K562 (cell line): ENCODE results near the gene PRDM10. TPM values are rescaled to one million over a fixed set of nuclear protein-coding genes. Genes with fewer than 3 reads are reported as not detected.

Experiments
- CBFA2T3 ChIP-seq: fragments of 450-650 bp; IDR thresholded peaks from 2 replicates; pipeline ENCODE4 v1.6.1; 2017
- OTX1 ChIP-seq: fragments of 450-650 bp; formaldehyde crosslinking; IDR thresholded peaks from 2 replicates; pipeline ENCODE4 v1.4.0; 2022; ENCODE audit warnings: mild to moderate bottlenecking
- polyA plus RNA-seq, 8 experiments: library from polyadenylated mRNA; depleted of rRNA in 4 of 8; stranded (reverse) in 5 of 8; unstranded in 3 of 8; fragments of >200 nt; fragmentation: Nextera tagmentation in 2 of 8; fragmentation: Illumina TruSeq in 1 of 8; extraction: Ambion mirVana in 2 of 8; extraction: Trizol in 1 of 8; gene quantifications; 2 replicates each; pipeline versions ENCODE4 v1.2.1 to v1.2.3, GENCODE V29; 2011 to 2014; ENCODE audit warnings: inconsistent platforms in 1 of 8, missing spikeins in 1 of 8
- total RNA-seq, 7 experiments: library from RNA; depleted of rRNA in 6 of 7; stranded (reverse); fragments of >200 nt in 6 of 7; fragmentation: Illumina TruSeq in 2 of 7; extraction: Trizol in 2 of 7; gene quantifications; 2 replicates each; pipeline versions ENCODE4 v1.2.1 to v1.2.3, GENCODE V29; 2011 to 2021; ENCODE audit warnings: low replicate concordance in 1 of 7
- TF ChIP-seq, protein P1 (sequence below): fragments of 450-650 bp; IDR thresholded peaks from 2 replicates; pipeline ENCODE4 v1.6.1; 2016; ENCODE audit warnings: low read depth
- TF ChIP-seq, protein P2 (sequence below): sonication (generic); formaldehyde crosslinking; IDR thresholded peaks from 2 replicates; pipeline ENCODE4 v1.8.0; 2023; ENCODE audit warnings: mild to moderate bottlenecking, missing genetic modification reagents

The PRDM10 gene
- total and polyA plus RNA-seq, 9 of the 15 experiments (the other 6 are each of a cell fraction or from before 2014, with no cell fraction given) = 0.89 to 9.3 (median 4.5) TPM

DNA sequence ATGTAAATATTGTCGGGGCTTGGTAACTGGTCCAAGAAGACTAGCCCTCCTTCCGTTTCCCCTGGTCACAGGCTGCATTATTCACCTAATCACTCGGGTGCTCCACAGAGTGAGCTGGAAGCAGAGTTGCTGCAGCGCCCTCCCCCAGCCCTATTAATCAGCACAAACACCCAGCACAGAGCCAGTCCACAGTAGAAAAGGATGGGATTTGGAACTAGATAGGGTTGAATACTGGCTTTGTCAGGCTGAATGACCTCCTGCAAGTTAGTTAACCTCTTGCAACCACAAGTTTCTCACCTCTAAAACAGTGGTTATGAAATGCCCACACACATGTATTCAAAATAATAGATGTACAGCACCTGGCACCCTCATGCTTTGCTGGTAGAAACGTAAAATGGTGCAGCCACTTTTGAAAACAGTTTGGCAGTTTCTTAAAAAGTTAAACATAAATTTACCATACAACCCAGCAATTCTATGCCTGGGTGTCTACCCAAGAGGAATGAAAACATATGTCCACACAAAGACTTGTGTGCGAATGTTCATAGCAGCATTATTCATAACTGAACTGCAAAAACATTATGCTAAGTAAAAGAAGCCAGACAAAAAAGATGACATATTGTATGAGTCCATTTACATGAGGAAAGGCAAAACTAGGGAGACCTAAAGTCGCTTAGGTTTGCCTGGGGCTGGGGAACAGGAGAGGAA, 35.4 kb upstream of the PRDM10 start (continued):
- TF ChIP-seq, protein P1, sequence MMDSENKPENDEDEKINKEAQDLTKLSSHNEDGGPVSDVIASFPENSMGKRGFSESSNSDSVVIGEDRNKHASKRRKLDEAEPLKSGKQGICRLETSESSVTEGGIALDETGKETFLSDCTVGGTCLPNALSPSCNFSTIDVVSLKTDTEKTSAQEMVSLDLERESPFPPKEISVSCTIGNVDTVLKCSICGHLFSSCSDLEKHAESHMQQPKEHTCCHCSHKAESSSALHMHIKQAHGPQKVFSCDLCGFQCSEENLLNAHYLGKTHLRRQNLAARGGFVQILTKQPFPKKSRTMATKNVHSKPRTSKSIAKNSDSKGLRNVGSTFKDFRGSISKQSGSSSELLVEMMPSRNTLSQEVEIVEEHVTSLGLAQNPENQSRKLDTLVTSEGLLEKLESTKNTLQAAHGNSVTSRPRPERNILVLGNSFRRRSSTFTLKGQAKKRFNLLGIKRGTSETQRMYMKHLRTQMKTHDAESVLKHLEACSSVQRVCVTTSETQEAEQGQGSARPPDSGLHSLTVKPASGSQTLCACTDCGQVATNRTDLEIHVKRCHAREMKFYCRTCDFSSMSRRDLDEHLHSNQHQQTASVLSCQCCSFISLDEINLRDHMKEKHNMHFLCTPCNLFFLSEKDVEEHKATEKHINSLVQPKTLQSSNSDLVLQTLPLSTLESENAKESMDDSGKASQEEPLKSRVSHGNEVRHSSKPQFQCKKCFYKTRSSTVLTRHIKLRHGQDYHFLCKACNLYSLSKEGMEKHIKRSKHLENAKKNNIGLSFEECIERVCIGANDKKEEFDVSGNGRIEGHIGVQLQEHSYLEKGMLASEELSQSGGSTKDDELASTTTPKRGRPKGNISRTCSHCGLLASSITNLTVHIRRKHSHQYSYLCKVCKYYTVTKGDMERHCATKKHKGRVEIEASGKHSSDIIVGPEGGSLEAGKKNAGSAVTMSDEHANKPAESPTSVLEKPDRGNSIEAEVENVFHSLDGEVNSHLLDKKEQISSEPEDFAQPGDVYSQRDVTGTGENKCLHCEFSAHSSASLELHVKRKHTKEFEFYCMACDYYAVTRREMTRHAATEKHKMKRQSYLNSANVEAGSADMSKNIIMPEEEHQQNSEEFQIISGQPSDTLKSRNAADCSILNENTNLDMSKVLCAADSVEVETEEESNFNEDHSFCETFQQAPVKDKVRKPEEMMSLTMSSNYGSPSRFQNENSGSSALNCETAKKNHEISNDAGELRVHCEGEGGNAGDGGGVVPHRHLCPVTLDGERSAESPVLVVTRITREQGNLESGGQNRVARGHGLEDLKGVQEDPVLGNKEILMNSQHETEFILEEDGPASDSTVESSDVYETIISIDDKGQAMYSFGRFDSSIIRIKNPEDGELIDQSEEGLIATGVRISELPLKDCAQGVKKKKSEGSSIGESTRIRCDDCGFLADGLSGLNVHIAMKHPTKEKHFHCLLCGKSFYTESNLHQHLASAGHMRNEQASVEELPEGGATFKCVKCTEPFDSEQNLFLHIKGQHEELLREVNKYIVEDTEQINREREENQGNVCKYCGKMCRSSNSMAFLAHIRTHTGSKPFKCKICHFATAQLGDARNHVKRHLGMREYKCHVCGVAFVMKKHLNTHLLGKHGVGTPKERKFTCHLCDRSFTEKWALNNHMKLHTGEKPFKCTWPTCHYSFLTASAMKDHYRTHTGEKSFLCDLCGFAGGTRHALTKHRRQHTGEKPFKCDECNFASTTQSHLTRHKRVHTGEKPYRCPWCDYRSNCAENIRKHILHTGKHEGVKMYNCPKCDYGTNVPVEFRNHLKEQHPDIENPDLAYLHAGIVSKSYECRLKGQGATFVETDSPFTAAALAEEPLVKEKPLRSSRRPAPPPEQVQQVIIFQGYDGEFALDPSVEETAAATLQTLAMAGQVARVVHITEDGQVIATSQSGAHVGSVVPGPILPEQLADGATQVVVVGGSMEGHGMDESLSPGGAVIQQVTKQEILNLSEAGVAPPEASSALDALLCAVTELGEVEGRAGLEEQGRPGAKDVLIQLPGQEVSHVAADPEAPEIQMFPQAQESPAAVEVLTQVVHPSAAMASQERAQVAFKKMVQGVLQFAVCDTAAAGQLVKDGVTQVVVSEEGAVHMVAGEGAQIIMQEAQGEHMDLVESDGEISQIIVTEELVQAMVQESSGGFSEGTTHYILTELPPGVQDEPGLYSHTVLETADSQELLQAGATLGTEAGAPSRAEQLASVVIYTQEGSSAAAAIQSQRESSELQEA = no peak
- TF ChIP-seq CBFA2T3 (peak; percentile 47; the same call in 1 of the 2 replicates), OTX1 (CRISPR knock-in tag) (no peak)
- TF ChIP-seq, protein P2, sequence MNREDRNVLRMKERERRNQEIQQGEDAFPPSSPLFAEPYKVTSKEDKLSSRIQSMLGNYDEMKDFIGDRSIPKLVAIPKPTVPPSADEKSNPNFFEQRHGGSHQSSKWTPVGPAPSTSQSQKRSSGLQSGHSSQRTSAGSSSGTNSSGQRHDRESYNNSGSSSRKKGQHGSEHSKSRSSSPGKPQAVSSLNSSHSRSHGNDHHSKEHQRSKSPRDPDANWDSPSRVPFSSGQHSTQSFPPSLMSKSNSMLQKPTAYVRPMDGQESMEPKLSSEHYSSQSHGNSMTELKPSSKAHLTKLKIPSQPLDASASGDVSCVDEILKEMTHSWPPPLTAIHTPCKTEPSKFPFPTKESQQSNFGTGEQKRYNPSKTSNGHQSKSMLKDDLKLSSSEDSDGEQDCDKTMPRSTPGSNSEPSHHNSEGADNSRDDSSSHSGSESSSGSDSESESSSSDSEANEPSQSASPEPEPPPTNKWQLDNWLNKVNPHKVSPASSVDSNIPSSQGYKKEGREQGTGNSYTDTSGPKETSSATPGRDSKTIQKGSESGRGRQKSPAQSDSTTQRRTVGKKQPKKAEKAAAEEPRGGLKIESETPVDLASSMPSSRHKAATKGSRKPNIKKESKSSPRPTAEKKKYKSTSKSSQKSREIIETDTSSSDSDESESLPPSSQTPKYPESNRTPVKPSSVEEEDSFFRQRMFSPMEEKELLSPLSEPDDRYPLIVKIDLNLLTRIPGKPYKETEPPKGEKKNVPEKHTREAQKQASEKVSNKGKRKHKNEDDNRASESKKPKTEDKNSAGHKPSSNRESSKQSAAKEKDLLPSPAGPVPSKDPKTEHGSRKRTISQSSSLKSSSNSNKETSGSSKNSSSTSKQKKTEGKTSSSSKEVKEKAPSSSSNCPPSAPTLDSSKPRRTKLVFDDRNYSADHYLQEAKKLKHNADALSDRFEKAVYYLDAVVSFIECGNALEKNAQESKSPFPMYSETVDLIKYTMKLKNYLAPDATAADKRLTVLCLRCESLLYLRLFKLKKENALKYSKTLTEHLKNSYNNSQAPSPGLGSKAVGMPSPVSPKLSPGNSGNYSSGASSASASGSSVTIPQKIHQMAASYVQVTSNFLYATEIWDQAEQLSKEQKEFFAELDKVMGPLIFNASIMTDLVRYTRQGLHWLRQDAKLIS = no peak
